ENCODE measurements around the gene HECTD4.
"Not testable (repeated sequence)": the region's sequence is repeated elsewhere in the genome, so short reads cannot be mapped to it uniquely, and the experiment has no call there.

The HECTD4 gene

GRCh38 chr12:112381883-112382796, at the start of gene HECTD4:
HECTD4 (minus strand) TSS chr12:112382431; CDS start chr12:112382128, 303 bp downstream.
- peak; percentile 80 to 91 for DNase-seq

- no peak for DNase-seq
Measured at GRCh38 chr12:112431965-112432364, 49.7 kb upstream of the HECTD4 start.

GRCh38 chr12:112430929-112431328, 48.7 kb upstream of the HECTD4 start:
- DNase-seq, result no peak

GRCh38 chr12:112427760-112428159, 45.5 kb upstream of the HECTD4 start:
- no peak for DNase-seq

GRCh38 chr12:112425582-112426382, 43.6 kb upstream of the HECTD4 start:
- DNase-seq, result no peak

GRCh38 chr12:112424126-112424525, 41.9 kb upstream of the HECTD4 start:
- no peak for DNase-seq

GRCh38 chr12:112422531-112422930, 40.3 kb upstream of the HECTD4 start:
- DNase-seq, result no peak

GRCh38 chr12:112421363-112421762, 39.1 kb upstream of the HECTD4 start:
- DNase-seq, result no peak

- DNase-seq, result no peak
Measured at GRCh38 chr12:112420740-112421139, 38.5 kb upstream of the HECTD4 start.

- no peak for DNase-seq
Measured at GRCh38 chr12:112419297-112420133, 37.3 kb upstream of the HECTD4 start.

GRCh38 chr12:112418608-112419296, 36.5 kb upstream of the HECTD4 start, which contains the start of gene PTPN11:
PTPN11 (plus strand) TSS chr12:112418947; CDS start chr12:112419112, 165 bp downstream.
- DNase-seq, result peak; percentile 67 to 86

- DNase-seq, result no peak
Measured at GRCh38 chr12:112418273-112418607, 36.0 kb upstream of the HECTD4 start.

GRCh38 chr12:112415457-112415856, 33.2 kb upstream of the HECTD4 start:
- DNase-seq, result not testable (repeated sequence)

- DNase-seq, result no peak
Measured at GRCh38 chr12:112413855-112414625, 31.8 kb upstream of the HECTD4 start.

GRCh38 chr12:112409906-112410244, 27.6 kb upstream of the HECTD4 start:
- no peak for DNase-seq

GRCh38 chr12:112409064-112409905, 27.1 kb upstream of the HECTD4 start, which contains the start of gene RPL6:
RPL6 (minus strand) TSS chr12:112409605; CDS start chr12:112408656, 949 bp downstream.
- peak; percentile 85 to 89 for DNase-seq

- DNase-seq, result no peak
Measured at GRCh38 chr12:112408621-112409020, 26.4 kb upstream of the HECTD4 start.

- not testable (repeated sequence) for DNase-seq
Measured at GRCh38 chr12:112407683-112408082, 25.5 kb upstream of the HECTD4 start.

GRCh38 chr12:112406519-112407488, 24.6 kb upstream of the HECTD4 start:
- no peak for DNase-seq
